Natural killer cell (primary cell): Measurements from ENCODE around the gene TEAD3. TPM values are rescaled to one million over a fixed set of nuclear protein-coding genes. Genes with fewer than 3 reads are reported as not detected.

Experiments used
- ATAC-seq, 3 donors: fragments of 150-1000 bp in 2 of 3; fragments of 200-7000 bp in 1 of 3; cut with Tn5 transposase; 1 replicate in 1 of 3; 2 replicates in 2 of 3; pipeline ENCODE4 v1.10.0; 2021; ENCODE audit warnings: mild to moderate bottlenecking in 2 of 3, moderate library complexity in 2 of 3
- DNase-seq, 2 donors: peaks; one replicate each; pipeline versions ENCODE4 v3.0.0 to v3.0.0-alpha.2; 2013 to 2021; ENCODE audit warnings: mixed read lengths in 1 of 2
- H3K27ac ChIP-seq: one replicate; pipeline ENCODE4 v1.5.1; 2013; ENCODE audit warnings: mild to moderate bottlenecking, low read length
- H3K27me3 ChIP-seq: one replicate; pipeline ENCODE4 v1.6.1; 2013; ENCODE audit warnings: low read length; ENCODE audit not compliant: control insufficient read depth, insufficient read depth
- H3K36me3 ChIP-seq: one replicate; pipeline ENCODE4 v1.6.1; 2013; ENCODE audit warnings: low read length; ENCODE audit not compliant: control insufficient read depth, insufficient read depth
- H3K4me1 ChIP-seq: one replicate; pipeline ENCODE4 v1.6.1; 2013; ENCODE audit warnings: low read length; ENCODE audit not compliant: control insufficient read depth, insufficient read depth
- H3K4me3 ChIP-seq: one replicate; pipeline ENCODE4 v1.5.1; 2013; ENCODE audit warnings: low read length
- H3K9me3 ChIP-seq: one replicate; pipeline ENCODE4 v1.6.1; 2013; ENCODE audit warnings: low read length; ENCODE audit not compliant: control insufficient read depth, insufficient read depth
- H3K27ac Mint-ChIP-seq, 2 donors: one replicate each; pipeline ENCODE4 v1.8.0; 2022; ENCODE audit warnings: mild to moderate bottlenecking in 2 of 2, mixed read lengths in 2 of 2, moderate library complexity in 1 of 2
- H3K27me3 Mint-ChIP-seq, 2 donors: one replicate each; pipeline ENCODE4 v1.8.0; 2022; ENCODE audit warnings: low read depth in 2 of 2, mixed read lengths in 2 of 2
- H3K36me3 Mint-ChIP-seq: one replicate; pipeline ENCODE4 v1.8.0; 2022; ENCODE audit warnings: mixed read lengths
- H3K4me1 Mint-ChIP-seq, 2 donors: one replicate each; pipeline ENCODE4 v1.8.0; 2022; ENCODE audit warnings: mixed read lengths in 2 of 2
- H3K4me3 Mint-ChIP-seq: one replicate; pipeline ENCODE4 v1.8.0; 2022; ENCODE audit warnings: mild to moderate bottlenecking, moderate library complexity, mixed read lengths
- H3K9me3 Mint-ChIP-seq, 2 donors: one replicate each; pipeline ENCODE4 v1.8.0; 2022; ENCODE audit warnings: mixed read lengths in 2 of 2
- CTCF ChIP-seq: fragments of 200-600 bp; IDR thresholded peaks from one replicate; pipeline ENCODE4 v1.8.0; 2022; ENCODE audit warnings: antibody characterized with exemption
- WGBS: methylation state at CpG from one replicate; pipeline ENCODE4 v1.1.7; 2013; ENCODE audit warnings: missing lambda C conversion rate; ENCODE audit not compliant: insufficient coverage; 5-methylcytosine and 5-hydroxymethylcytosine counted together
- intact Hi-C: fragments of 100-400 bp; cut with micrococcal nuclease; formaldehyde crosslinking; loops from one replicate; pipeline ENCODE4 v1.14.2; 2022
- total RNA-seq, 4 donors: library from RNA; stranded (reverse); fragments of 120-200 nt in 1 of 4; gene quantifications; one replicate each; pipeline versions ENCODE4 v1.2.3 to v1.2.4, GENCODE V29; 2013 to 2022

The TEAD3 gene
- total RNA-seq, 3 donors from 2014 or later (not counting 1 experiment from before 2014, with no cell fraction given), result 0.39 TPM; not detected in 2

- Histone ChIP-seq H3K4me3 (no peak overlapping the region), H3K27me3 (peaks cover 13% of the 10 kb centered on the region), H3K36me3 (no peaks in the 10 kb centered on the region), H3K27ac (no peak overlapping the region), H3K4me1 (peaks cover 26% of the 10 kb centered on the region), H3K9me3 (no peaks in the 10 kb centered on the region)
- no peak for TF ChIP-seq CTCF
- ATAC-seq, result no peak
- Mint-ChIP-seq H3K9me3 (no peaks in the 10 kb centered on the region), H3K27ac (peak overlapping the region in 1 of 2 donors; percentile 19), H3K4me1 (peaks cover 15 to 38% of the 10 kb centered on the region in 2 donors), H3K36me3 (no peaks in the 10 kb centered on the region), H3K27me3 (peaks cover 9 to 21% of the 10 kb centered on the region in 2 donors), H3K4me3 (peak overlapping the region; percentile 0)
- intact Hi-C loops, result no loop called here
- DNase-seq, result peak in 1 of 2 donors; percentile 33
- 3% methylated on average over 4 of the region's 4 CpGs for WGBS
These were observed 2.7 kb downstream of the TEAD3 start for GRCh38 chr6:35494161-35494563.

- ATAC-seq, result peak in 1 of 3 donors; percentile 23
- H3K36me3 Mint-ChIP-seq, result no peaks in the 10 kb centered on the region
- H3K27me3 Mint-ChIP-seq, result peaks cover 9 to 15% of the 10 kb centered on the region in 2 donors
- H3K9me3 Mint-ChIP-seq, result no peaks in the 10 kb centered on the region
- no peak for DNase-seq
- Histone ChIP-seq H3K9me3 (no peaks in the 10 kb centered on the region), H3K27ac (no peak overlapping the region), H3K4me1 (peaks cover 22% of the 10 kb centered on the region), H3K4me3 (no peak overlapping the region), H3K27me3 (peaks cover 6% of the 10 kb centered on the region), H3K36me3 (no peaks in the 10 kb centered on the region)
- H3K4me1 Mint-ChIP-seq, result peaks cover 10 to 34% of the 10 kb centered on the region in 2 donors
- no peak for TF ChIP-seq CTCF
- peak overlapping the region; percentile 0 for H3K4me3 Mint-ChIP-seq
- peak overlapping the region; percentile 45 to 64 for H3K27ac Mint-ChIP-seq
- 81% methylated on average over 28 of the region's 28 CpGs for WGBS
- intact Hi-C loops, result no loop called here
These were observed 3.4 kb downstream of the TEAD3 start for GRCh38 chr6:35493307-35493983.

GRCh38 chr6:35492974-35493284 lies 4.0 kb downstream of the TEAD3 start:
- no peak for DNase-seq
- H3K27ac ChIP-seq, result no peak overlapping the region
- H3K36me3 ChIP-seq, result no peaks in the 10 kb centered on the region
- H3K9me3 ChIP-seq, result no peaks in the 10 kb centered on the region
- intact Hi-C loops, result no loop called here
- peaks cover under 1% of the 10 kb centered on the region for H3K27me3 ChIP-seq
- H3K4me1 Mint-ChIP-seq, result peaks cover 8 to 33% of the 10 kb centered on the region in 2 donors
- no peaks in the 10 kb centered on the region for H3K36me3 Mint-ChIP-seq
- peaks cover 9 to 13% of the 10 kb centered on the region in 2 donors for H3K27me3 Mint-ChIP-seq
- H3K4me3 Mint-ChIP-seq, result no peak overlapping the region
- TF ChIP-seq CTCF, result no peak
- WGBS, result 75% methylated on average over 6 of the region's 7 CpGs
- no peak overlapping the region for H3K4me3 ChIP-seq
- no peak for ATAC-seq
- no peaks in the 10 kb centered on the region for H3K9me3 Mint-ChIP-seq
- H3K27ac Mint-ChIP-seq, result peak overlapping the region; percentile 45 to 64
- H3K4me1 ChIP-seq, result peaks cover 21% of the 10 kb centered on the region
